Measurements from ENCODE around the gene PCBD1.

GRCh38 chr10:70845256-70845655, 43.1 kb downstream of the PCBD1 start:
- TF ChIP-seq CTCF (IDR thresholded peaks at IDR 0.05) = no peak
- TF ChIP-seq EZH2 (IDR thresholded peaks at IDR 0.05; ENCODE audit: borderline replicate concordance, insufficient read depth, low read depth, low read length, poor library complexity, severe bottlenecking) = no peak
